Mucosa of descending colon (tissue), 3 donors: ENCODE measurements around the gene DOCK4. TPM values are rescaled to one million over a fixed set of nuclear protein-coding genes. Genes with fewer than 3 reads are reported as not detected.

ENCODE experiments used
- ATAC-seq: fragments of 200-7000 bp; cut with Tn5 transposase; one replicate; pipeline ENCODE4 v1.9.1; 2020; ENCODE audit warnings: mild to moderate bottlenecking, moderate library complexity
- DNase-seq, 3 donors: peaks; one replicate each; pipeline ENCODE4 v3.0.0-alpha.2; 2020
- H3K36me3 ChIP-seq: fragments of 200-600 bp; one replicate; pipeline ENCODE4 v1.8.0; 2021; ENCODE audit warnings: low read depth, mild to moderate bottlenecking
- H3K4me1 ChIP-seq: fragments of 200-600 bp; one replicate; pipeline ENCODE4 v1.8.0; 2021; ENCODE audit warnings: low read depth, mild to moderate bottlenecking
- H3K4me3 ChIP-seq: fragments of 200-600 bp; one replicate; pipeline ENCODE4 v1.8.0; 2021; ENCODE audit warnings: mild to moderate bottlenecking
- H3K9me3 ChIP-seq: fragments of 200-600 bp; one replicate; pipeline ENCODE4 v1.8.0; 2021; ENCODE audit warnings: mild to moderate bottlenecking
- CTCF ChIP-seq: fragments of 200-600 bp; IDR thresholded peaks from one replicate; pipeline ENCODE4 v1.8.0; 2022; ENCODE audit warnings: antibody characterized with exemption, mild to moderate bottlenecking
- intact Hi-C, 2 donors: fragments of 100-400 bp; cut with DNase I in 1 of 2; cut with micrococcal nuclease in 1 of 2; formaldehyde crosslinking; loops; one replicate each; pipeline versions ENCODE4 v1.11.0 to v1.11.1; 2022; cut with DNase I, micrococcal nuclease
- total RNA-seq, 3 donors: library from RNA; stranded (reverse); fragmentation: NEBNext Ultra II Directional in 2 of 3; extraction: Animal tissue kit (Norgen Biotek cat#: 25700) in 2 of 3; gene quantifications; one replicate each; pipeline versions ENCODE4 v1.2.1 to v1.2.4, GENCODE V29; 2021 to 2023
- donor health status: DM: no; HTN: no; CAD: no; lungs with moderate emphysema.
- donor health status: DM: no; HTN: no; CAD: no.
- donor health status: DM: no; HTN: yes; CAD: no.

Gene DOCK4
- total RNA-seq, 3 donors from 2014 or later: 9.2 to 18.4 (median 12.7) TPM

GRCh38 chr7:112110175-112110574 lies 96.0 kb downstream of the DOCK4 start:
- Histone ChIP-seq H3K4me3 (no peak overlapping the region), H3K9me3 (no peaks in the 10 kb centered on the region), H3K4me1 (no peaks in the 10 kb centered on the region), H3K36me3 (no peaks in the 10 kb centered on the region)
- no peak for TF ChIP-seq CTCF
- intact Hi-C loops: no loop called here
- DNase-seq (no peak), ATAC-seq (no peak)

DNA sequence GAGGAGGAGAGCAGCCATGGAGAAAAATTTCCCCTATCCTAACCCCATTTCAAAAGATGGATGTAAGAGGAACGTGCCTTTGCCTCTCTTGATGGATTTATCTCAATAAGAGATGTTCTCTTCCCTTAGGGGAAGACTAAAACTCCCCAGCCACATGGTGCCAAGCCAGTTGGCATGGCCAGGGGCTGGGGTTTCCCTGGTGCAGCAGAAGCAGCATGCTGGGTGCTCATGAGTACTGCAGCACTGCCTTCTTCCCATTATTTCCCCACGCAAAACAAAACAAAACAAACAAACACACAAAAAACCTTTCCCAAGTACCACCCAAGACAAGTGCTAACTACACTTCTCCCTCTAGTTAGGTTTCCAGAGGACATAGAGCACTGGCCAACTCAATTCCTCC lies 97.2 kb downstream of the DOCK4 start:
- ATAC-seq: no peak
- intact Hi-C loops: no loop called here
- Histone ChIP-seq H3K4me1 (no peaks in the 10 kb centered on the region), H3K4me3 (no peak overlapping the region), H3K36me3 (no peaks in the 10 kb centered on the region), H3K9me3 (no peaks in the 10 kb centered on the region)
- DNase-seq: no peak
- TF ChIP-seq CTCF: no peak

DNA sequence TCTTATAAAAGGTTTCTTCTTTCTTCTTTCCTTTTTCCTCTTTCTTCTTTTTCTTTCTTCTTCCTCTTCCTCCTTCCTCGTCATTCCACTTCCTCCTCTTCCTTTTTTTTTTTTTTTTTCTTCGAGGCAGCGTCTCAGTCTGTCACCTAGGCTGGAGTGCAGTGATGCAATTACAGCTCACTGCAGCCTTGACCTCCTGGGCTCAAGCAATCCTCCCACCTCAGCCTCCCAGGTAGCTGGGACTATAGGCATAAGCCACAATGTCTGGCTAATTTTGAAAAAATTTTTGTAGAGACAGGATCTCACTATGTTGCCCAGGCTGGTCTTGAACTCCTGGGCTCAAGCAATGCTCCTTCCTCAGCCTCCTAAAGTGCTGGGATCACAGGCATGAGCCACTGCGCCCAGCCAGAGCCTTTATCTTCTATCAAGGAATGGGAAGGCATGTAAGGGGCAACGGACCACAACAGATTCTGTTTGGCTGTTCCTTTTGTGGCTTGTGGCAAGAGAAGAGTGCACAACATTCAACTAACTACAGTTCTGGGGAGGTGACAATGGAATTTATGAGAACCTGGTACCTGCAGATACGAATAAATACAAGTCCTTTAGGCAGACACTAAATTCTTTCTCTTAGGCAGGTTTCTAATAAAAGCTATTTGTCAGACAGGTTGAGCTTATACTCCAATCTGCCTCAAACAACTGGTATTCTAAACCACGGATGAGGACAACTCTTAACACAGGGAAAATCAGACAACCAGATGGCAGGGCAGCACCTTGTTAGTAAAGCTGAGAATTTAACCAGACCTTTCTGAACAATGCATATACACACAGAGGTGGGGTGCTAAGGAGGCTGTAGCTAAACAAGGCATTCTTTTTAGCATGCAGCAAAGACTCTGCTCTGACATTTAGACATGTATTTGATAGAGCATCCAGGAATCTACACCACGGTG lies 100.3 kb downstream of the DOCK4 start:
- intact Hi-C loops: no loop called here
- peaks cover 4% of the 10 kb centered on the region for H3K4me1 ChIP-seq
- DNase-seq (no peak), ATAC-seq (no peak)
- TF ChIP-seq CTCF: no peak
- no peak overlapping the region for H3K4me3 ChIP-seq
- no peaks in the 10 kb centered on the region for H3K36me3 ChIP-seq
- H3K9me3 ChIP-seq: no peaks in the 10 kb centered on the region

- no peaks in the 10 kb centered on the region for H3K9me3 ChIP-seq
- intact Hi-C loops: no loop called here
- DNase-seq: no peak
- H3K4me1 ChIP-seq: peaks cover 4% of the 10 kb centered on the region
- no peak for TF ChIP-seq CTCF
- no peak for ATAC-seq
- no peaks in the 10 kb centered on the region for H3K36me3 ChIP-seq
- H3K4me3 ChIP-seq: no peak overlapping the region
Observed at GRCh38 chr7:112104120-112104519, 102.1 kb downstream of the DOCK4 start.

DNA sequence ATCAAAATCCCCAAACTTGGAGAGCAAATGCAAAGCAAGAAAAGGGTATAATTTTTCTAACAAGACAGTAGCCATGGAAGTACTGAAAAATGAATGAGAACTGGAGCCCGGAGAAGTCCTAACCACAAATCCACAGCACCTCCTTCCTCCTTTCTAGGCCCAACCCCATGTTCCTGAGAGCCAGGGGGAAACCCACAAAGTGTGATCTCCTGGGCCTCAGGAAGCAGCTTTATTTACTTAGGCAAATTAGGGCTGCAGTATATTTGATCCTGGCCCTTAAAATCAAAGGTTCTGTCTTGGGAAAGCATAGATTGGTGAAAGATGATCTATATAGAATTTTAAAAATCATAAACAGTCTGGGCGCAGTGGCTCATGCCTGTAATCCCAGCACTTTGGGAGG lies 103.0 kb downstream of the DOCK4 start:
- Histone ChIP-seq H3K4me1 (peaks cover 4% of the 10 kb centered on the region), H3K36me3 (no peaks in the 10 kb centered on the region), H3K4me3 (no peak overlapping the region), H3K9me3 (no peaks in the 10 kb centered on the region)
- peak in 1 of 3 donors; percentile 28 for DNase-seq
- intact Hi-C loops: no loop called here
- no peak for TF ChIP-seq CTCF
- ATAC-seq: peak; percentile 94
